HepG2 (cell line): ENCODE data around the gene BAZ1A. TPM values are rescaled to one million over a fixed set of nuclear protein-coding genes. Genes with fewer than 3 reads are reported as not detected.
A peak's percentile ranks its signal among the peaks of the same experiment; 100 is the strongest.

Experiments
- ARNTL ChIP-seq: sonication (generic); formaldehyde crosslinking; IDR thresholded peaks from 2 replicates; pipeline ENCODE4 v1.4.0; 2020; ENCODE audit warnings: mild to moderate bottlenecking, missing genetic modification reagents
- ATF2 ChIP-seq: sonication (generic); formaldehyde crosslinking; IDR thresholded peaks from 2 replicates; pipeline ENCODE4 v1.4.0; 2020; ENCODE audit warnings: missing genetic modification reagents
- CERS6 ChIP-seq: sonication (generic); formaldehyde crosslinking; IDR thresholded peaks from 2 replicates; pipeline ENCODE4 v1.5.0; 2020; ENCODE audit warnings: missing genetic modification reagents
- FOXK2 ChIP-seq: fragments of 450-650 bp; IDR thresholded peaks from 2 replicates; pipeline ENCODE4 v1.6.1; 2016
- GATA4 ChIP-seq: sonication (generic); IDR thresholded peaks from 2 replicates; pipeline ENCODE4 v1.6.1; 2016; ENCODE audit warnings: antibody characterized with exemption, low read depth, borderline replicate concordance
- GATAD2A ChIP-seq: IDR thresholded peaks from 2 replicates; pipeline ENCODE4 v1.6.1; 2016
- IKZF4 ChIP-seq: sonication (generic); formaldehyde crosslinking; IDR thresholded peaks from 2 replicates; pipeline ENCODE4 v1.5.1; 2020; ENCODE audit warnings: borderline replicate concordance, mild to moderate bottlenecking, low read depth, missing genetic modification reagents; ENCODE audit errors: not compliant biosample characterization
- JUND ChIP-seq: sonication (generic); formaldehyde crosslinking; IDR thresholded peaks from 2 replicates; pipeline ENCODE4 v1.8.0; 2022; ENCODE audit warnings: mild to moderate bottlenecking, missing genetic modification reagents
- KDM4B ChIP-seq: sonication (generic); formaldehyde crosslinking; IDR thresholded peaks from 2 replicates; pipeline ENCODE4 v1.4.0; 2020; ENCODE audit warnings: missing genetic modification reagents
- NFRKB ChIP-seq: fragments of 450-650 bp; IDR thresholded peaks from 2 replicates; pipeline ENCODE4 v1.6.1; 2017
- PHF20 ChIP-seq: sonication (generic); formaldehyde crosslinking; IDR thresholded peaks from 2 replicates; pipeline ENCODE4 v1.5.0; 2020; ENCODE audit warnings: mild to moderate bottlenecking, missing genetic modification reagents
- SP140L ChIP-seq: sonication (generic); formaldehyde crosslinking; IDR thresholded peaks from 2 replicates; pipeline ENCODE4 v1.4.0; 2020; ENCODE audit warnings: missing genetic modification reagents, borderline replicate concordance
- THAP11 ChIP-seq: IDR thresholded peaks from 2 replicates; pipeline ENCODE4 v1.6.1; 2016; ENCODE audit warnings: missing biosample characterization, missing genetic modification reagents
- ZBTB25 ChIP-seq: IDR thresholded peaks from 2 replicates; pipeline ENCODE4 v1.6.1; 2018; ENCODE audit warnings: missing genetic modification reagents
- ZBTB46 ChIP-seq: sonication (generic); formaldehyde crosslinking; IDR thresholded peaks from 2 replicates; pipeline ENCODE4 v1.4.0; 2020; ENCODE audit warnings: mild to moderate bottlenecking, missing genetic modification reagents, borderline replicate concordance
- ZFP1 ChIP-seq: IDR thresholded peaks from 2 replicates; pipeline ENCODE4 v1.6.1; 2016
- ZNF3 ChIP-seq: IDR thresholded peaks from 2 replicates; pipeline ENCODE4 v1.7.0; 2017; ENCODE audit warnings: inconsistent platforms
- ZNF547 ChIP-seq: sonication (generic); formaldehyde crosslinking; IDR thresholded peaks from 2 replicates; pipeline ENCODE4 v1.5.1; 2020; ENCODE audit warnings: mild to moderate bottlenecking, missing genetic modification reagents
- ZNF678 ChIP-seq: sonication (generic); formaldehyde crosslinking; IDR thresholded peaks from 2 replicates; pipeline ENCODE4 v1.4.0; 2020; ENCODE audit warnings: mild to moderate bottlenecking, missing genetic modification reagents
- ZNF768 ChIP-seq: sonication (generic); formaldehyde crosslinking; IDR thresholded peaks from 2 replicates; pipeline ENCODE4 v1.4.0; 2020; ENCODE audit warnings: missing genetic modification reagents
- polyA plus RNA-seq, 8 experiments: library from polyadenylated mRNA; depleted of rRNA in 3 of 8; stranded (reverse) in 7 of 8; unstranded in 1 of 8; fragments of >200 nt; fragmentation: Illumina TruSeq in 4 of 8; extraction: Trizol in 4 of 8; gene quantifications; 2 replicates each; pipeline versions ENCODE4 v1.2.1 to v1.2.3, GENCODE V29; 2011 to 2016; ENCODE audit warnings: low read depth in 4 of 8, missing spikeins in 1 of 8, mixed read lengths in 1 of 8; ENCODE audit not compliant: insufficient read depth in 1 of 8
- total RNA-seq, 5 experiments: library from RNA; depleted of rRNA; stranded (reverse); fragments of >200 nt; fragmentation: Illumina TruSeq; extraction: Trizol; gene quantifications; 2 replicates each; pipeline ENCODE4 v1.2.3, GENCODE V29; 2016; ENCODE audit warnings: low read depth in 1 of 5
- TF ChIP-seq, protein P1 (sequence below), 2 experiments: sonication (generic) in 1 of 2; formaldehyde crosslinking in 1 of 2; IDR thresholded peaks; 2 replicates each; pipeline versions ENCODE4 v1.4.0 to v1.6.1; 2016 to 2020; ENCODE audit warnings: borderline replicate concordance in 1 of 2, low read depth in 1 of 2, mild to moderate bottlenecking in 1 of 2, missing genetic modification reagents in 1 of 2

Gene BAZ1A
- total and polyA plus RNA-seq, 2 of the 13 experiments (the other 11 are each of a cell fraction or from before 2014, with no cell fraction given), result 20.9 to 56.8 TPM

- TF ChIP-seq FOXK2 (peak; percentile 76; the same call in 1 of the 2 replicates), GATA4 (no peak), THAP11 (CRISPR knock-in tag) (peak; percentile 48), SP140L (CRISPR knock-in tag) (no peak), ATF2 (CRISPR knock-in tag) (no peak; the same call in none of the 2 replicates), ZNF678 (CRISPR knock-in tag) (no peak), JUND (CRISPR knock-in tag) (no peak), CERS6 (CRISPR knock-in tag) (no peak), PHF20 (peak; percentile 8; the same call in 1 of the 2 replicates), IKZF4 (peak; percentile 34), KDM4B (CRISPR knock-in tag) (no peak), ZBTB25 (CRISPR knock-in tag) (no peak), ARNTL (CRISPR knock-in tag) (no peak), ZFP1 (peak; percentile 83; the same call in 1 of the 2 replicates), ZNF3 (CRISPR knock-in tag) (no peak), ZBTB46 (CRISPR knock-in tag) (no peak), ZNF768 (CRISPR knock-in tag) (peak; percentile 67), NFRKB (no peak), GATAD2A (CRISPR knock-in tag) (peak; percentile 84), ZNF547 (CRISPR knock-in tag) (peak; percentile 64; the same call in 1 of the 2 replicates)
- TF ChIP-seq, protein P1, sequence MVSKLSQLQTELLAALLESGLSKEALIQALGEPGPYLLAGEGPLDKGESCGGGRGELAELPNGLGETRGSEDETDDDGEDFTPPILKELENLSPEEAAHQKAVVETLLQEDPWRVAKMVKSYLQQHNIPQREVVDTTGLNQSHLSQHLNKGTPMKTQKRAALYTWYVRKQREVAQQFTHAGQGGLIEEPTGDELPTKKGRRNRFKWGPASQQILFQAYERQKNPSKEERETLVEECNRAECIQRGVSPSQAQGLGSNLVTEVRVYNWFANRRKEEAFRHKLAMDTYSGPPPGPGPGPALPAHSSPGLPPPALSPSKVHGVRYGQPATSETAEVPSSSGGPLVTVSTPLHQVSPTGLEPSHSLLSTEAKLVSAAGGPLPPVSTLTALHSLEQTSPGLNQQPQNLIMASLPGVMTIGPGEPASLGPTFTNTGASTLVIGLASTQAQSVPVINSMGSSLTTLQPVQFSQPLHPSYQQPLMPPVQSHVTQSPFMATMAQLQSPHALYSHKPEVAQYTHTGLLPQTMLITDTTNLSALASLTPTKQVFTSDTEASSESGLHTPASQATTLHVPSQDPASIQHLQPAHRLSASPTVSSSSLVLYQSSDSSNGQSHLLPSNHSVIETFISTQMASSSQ (IDR thresholded peaks at IDR 0.05; ENCODE audit: low read depth), result no peak
- TF ChIP-seq, protein P1 (CRISPR knock-in tag; IDR thresholded peaks at IDR 0.05; ENCODE audit: borderline replicate concordance), result peak; percentile 66; the same call in 1 of the 2 replicates
Measured at GRCh38 chr14:34797747-34798583, 77.2 kb downstream of the BAZ1A start (continued).
